ENCODE data around the gene MAP1LC3B.

Gene MAP1LC3B

GRCh38 chr16:87422106-87422505 lies 30.0 kb downstream of the MAP1LC3B start:
- H3K9me3 ChIP-seq (ENCODE audit: control insufficient read depth, insufficient read depth, low read depth, low read length), result no peaks in the 10 kb centered on the region
- H3K4me1 ChIP-seq (ENCODE audit: control insufficient read depth, insufficient read depth, low read length), result no peaks in the 10 kb centered on the region
- TF ChIP-seq ZBTB10 (tag by site-specific recombination; IDR thresholded peaks at IDR 0.05) (no peak), ZBTB17 (tag by site-specific recombination; IDR thresholded peaks at IDR 0.05) (no peak), ZBTB44 (tag by site-specific recombination; IDR thresholded peaks at IDR 0.05) (no peak), ZNF555 (tag by site-specific recombination; conservative IDR thresholded peaks at IDR 0.05) (no peak), ZNF202 (tag by site-specific recombination; IDR thresholded peaks at IDR 0.05; ENCODE audit: borderline replicate concordance) (no peak), SCRT1 (tag by site-specific recombination; IDR thresholded peaks at IDR 0.05; ENCODE audit: borderline replicate concordance) (no peak), ZNF221 (tag by site-specific recombination; IDR thresholded peaks at IDR 0.05; ENCODE audit: borderline replicate concordance) (no peak), ZNF488 (tag by site-specific recombination; IDR thresholded peaks at IDR 0.05) (no peak), ZBTB21 (tag by site-specific recombination; IDR thresholded peaks at IDR 0.05) (no peak), ZNF174 (tag by site-specific recombination; IDR thresholded peaks at IDR 0.05) (no peak), ZNF433 (tag by site-specific recombination; IDR thresholded peaks at IDR 0.05; ENCODE audit: low read depth) (no peak), HIC1 (tag by site-specific recombination; IDR thresholded peaks at IDR 0.05) (no peak), ZNF621 (tag by site-specific recombination; IDR thresholded peaks at IDR 0.05) (no peak), SCRT2 (tag by site-specific recombination; IDR thresholded peaks at IDR 0.05) (no peak), ZNF580 (tag by site-specific recombination; IDR thresholded peaks at IDR 0.05) (no peak)
- H3K36me3 ChIP-seq (ENCODE audit: control insufficient read depth in 2 of 2, insufficient read depth in 1 of 2, low read length in 2 of 2), result peaks cover 10 to 76% of the 10 kb centered on the region in 2 experiments; a peak in 2 of 3 replicates
- POLR2A ChIA-PET, result no interaction called here
- CTCF ChIA-PET, result interaction anchor here (0.6 to 0.7 kb wide), 3 partner anchors 148 to 209 kb away, joined by 3 to 4 read pairs (median 3); no protein-coding TSS in a partner anchor
- H3K27ac ChIP-seq (ENCODE audit: extremely low read depth, low read depth, low read length), result no peak overlapping the region
- no peak overlapping the region for H3K4me3 ChIP-seq (ENCODE audit: low read depth, low read length)

GRCh38 chr16:87423429-87423828 lies 31.3 kb downstream of the MAP1LC3B start:
- Histone ChIP-seq H3K27ac (ENCODE audit: extremely low read depth, low read depth, low read length) (no peak overlapping the region), H3K9me3 (ENCODE audit: control insufficient read depth, insufficient read depth, low read depth, low read length) (no peaks in the 10 kb centered on the region), H3K36me3 (ENCODE audit: control insufficient read depth in 2 of 2, insufficient read depth in 1 of 2, low read length in 2 of 2) (peaks cover 10 to 64% of the 10 kb centered on the region in 2 experiments; a peak in 2 of 3 replicates), H3K4me3 (ENCODE audit: low read depth, low read length) (no peak overlapping the region), H3K4me1 (ENCODE audit: control insufficient read depth, insufficient read depth, low read length) (no peaks in the 10 kb centered on the region)
- no peak for TF ChIP-seq ZFHX2 (tag by site-specific recombination; conservative IDR thresholded peaks at IDR 0.05)
- 0 out of 2 replicates have a peak, but pooled peaks have one; percentile 25 for TF ChIP-seq ZNF10 (tag by site-specific recombination; IDR thresholded peaks at IDR 0.05)
- no peak for TF ChIP-seq ZNF140 (tag by site-specific recombination; IDR thresholded peaks at IDR 0.05)
- CTCF ChIA-PET, result interaction anchor here (0.7 kb wide), 1 partner anchor 477 kb away, joined by 3 read pairs; no protein-coding TSS in a partner anchor
- POLR2A ChIA-PET, result no interaction called here
